ENCODE data around the gene LRFN2. TPM values are rescaled to one million over a fixed set of nuclear protein-coding genes. Genes with fewer than 3 reads are reported as not detected.

Gene LRFN2
- total and polyA plus RNA-seq, 2 experiments from 2014 or later = 0.29 to 2.5 TPM

GRCh38 chr6:40604082-40604481 is 16.9 kb upstream of the LRFN2 start (continued):
- TF ChIP-seq ZNF462 (CRISPR knock-in tag; IDR thresholded peaks at IDR 0.05) (no peak), ETS1 (IDR thresholded peaks at IDR 0.05) (no peak), STAT1 (IDR thresholded peaks at IDR 0.05; ENCODE audit: unreplicated experiment) (no peak)

GRCh38 chr6:40599555-40599954 is 12.4 kb upstream of the LRFN2 start:
- H3K4me2 ChIP-seq = no peak overlapping the region
- H4K20me1 ChIP-seq (replicated peaks; ENCODE audit: insufficient read depth) = no peaks in the 10 kb centered on the region
- DNase-seq (ENCODE audit: low spot score) (peak; percentile 39), ATAC-seq (peak; percentile 45)
- H3K9me2 ChIP-seq (ENCODE audit: insufficient read depth) = peaks cover 7% of the 10 kb centered on the region; the same call in 1 of the 2 replicates
- no peak overlapping the region for H3K4me3 ChIP-seq
- no peaks in the 10 kb centered on the region for H3K36me3 ChIP-seq (ENCODE audit: insufficient read depth)
- H3K4me1 ChIP-seq (ENCODE audit: insufficient read depth) = no peaks in the 10 kb centered on the region
- H3K27ac ChIP-seq (ENCODE audit: low read depth) = no peak overlapping the region
- Mint-ChIP-seq H3K9me3 (no peaks in the 10 kb centered on the region), H3K4me1 (peaks cover 3% of the 10 kb centered on the region), H3K36me3 (ENCODE audit: low read depth) (no peaks in the 10 kb centered on the region), H3K27me3 (ENCODE audit: insufficient read depth, low read depth, poor library complexity) (no peaks in the 10 kb centered on the region), H3K4me3 (no peak overlapping the region), H3K27ac (no peak overlapping the region)
- H2AFZ ChIP-seq = no peak overlapping the region
- TF ChIP-seq EZH2phosphoT487 (IDR thresholded peaks at IDR 0.05; ENCODE audit: unreplicated experiment) = no peak
- TF ChIP-seq ETS1 (IDR thresholded peaks at IDR 0.05) = no peak
- TF ChIP-seq, protein P1, sequence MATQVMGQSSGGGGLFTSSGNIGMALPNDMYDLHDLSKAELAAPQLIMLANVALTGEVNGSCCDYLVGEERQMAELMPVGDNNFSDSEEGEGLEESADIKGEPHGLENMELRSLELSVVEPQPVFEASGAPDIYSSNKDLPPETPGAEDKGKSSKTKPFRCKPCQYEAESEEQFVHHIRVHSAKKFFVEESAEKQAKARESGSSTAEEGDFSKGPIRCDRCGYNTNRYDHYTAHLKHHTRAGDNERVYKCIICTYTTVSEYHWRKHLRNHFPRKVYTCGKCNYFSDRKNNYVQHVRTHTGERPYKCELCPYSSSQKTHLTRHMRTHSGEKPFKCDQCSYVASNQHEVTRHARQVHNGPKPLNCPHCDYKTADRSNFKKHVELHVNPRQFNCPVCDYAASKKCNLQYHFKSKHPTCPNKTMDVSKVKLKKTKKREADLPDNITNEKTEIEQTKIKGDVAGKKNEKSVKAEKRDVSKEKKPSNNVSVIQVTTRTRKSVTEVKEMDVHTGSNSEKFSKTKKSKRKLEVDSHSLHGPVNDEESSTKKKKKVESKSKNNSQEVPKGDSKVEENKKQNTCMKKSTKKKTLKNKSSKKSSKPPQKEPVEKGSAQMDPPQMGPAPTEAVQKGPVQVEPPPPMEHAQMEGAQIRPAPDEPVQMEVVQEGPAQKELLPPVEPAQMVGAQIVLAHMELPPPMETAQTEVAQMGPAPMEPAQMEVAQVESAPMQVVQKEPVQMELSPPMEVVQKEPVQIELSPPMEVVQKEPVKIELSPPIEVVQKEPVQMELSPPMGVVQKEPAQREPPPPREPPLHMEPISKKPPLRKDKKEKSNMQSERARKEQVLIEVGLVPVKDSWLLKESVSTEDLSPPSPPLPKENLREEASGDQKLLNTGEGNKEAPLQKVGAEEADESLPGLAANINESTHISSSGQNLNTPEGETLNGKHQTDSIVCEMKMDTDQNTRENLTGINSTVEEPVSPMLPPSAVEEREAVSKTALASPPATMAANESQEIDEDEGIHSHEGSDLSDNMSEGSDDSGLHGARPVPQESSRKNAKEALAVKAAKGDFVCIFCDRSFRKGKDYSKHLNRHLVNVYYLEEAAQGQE (IDR thresholded peaks at IDR 0.05; ENCODE audit: unreplicated experiment) = peak; percentile 75
- no peaks in the 10 kb centered on the region for H3K79me2 ChIP-seq (replicated peaks; ENCODE audit: insufficient read depth)
- no peaks in the 10 kb centered on the region for H3F3A ChIP-seq (replicated peaks; ENCODE audit: low read depth)
- H3K27me3 ChIP-seq (ENCODE audit: insufficient read depth) = no peaks in the 10 kb centered on the region

All from GM23338 (cell line).